ENCODE results near the gene NFYB.

The NFYB gene

DNA sequence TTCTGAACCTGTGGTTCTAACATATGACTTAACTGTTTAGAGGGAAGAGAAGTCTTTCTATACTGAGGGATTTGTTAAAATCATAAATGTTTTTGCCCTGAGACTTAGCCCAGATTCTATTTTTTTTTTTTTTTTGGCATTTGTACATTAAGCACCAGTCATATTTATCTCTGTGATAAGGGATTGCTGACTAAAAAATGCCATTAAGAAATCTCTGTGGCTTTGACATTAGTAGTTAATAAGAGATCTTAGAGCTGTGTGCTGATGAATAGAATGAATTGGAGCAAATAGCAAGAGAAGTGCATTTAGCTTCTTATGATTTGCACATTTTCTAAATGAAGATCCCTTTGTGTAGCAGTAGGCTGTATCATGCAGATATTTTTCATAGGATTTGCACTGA is 32.5 kb downstream of the NFYB start:
- TF ChIP-seq, protein P1, sequence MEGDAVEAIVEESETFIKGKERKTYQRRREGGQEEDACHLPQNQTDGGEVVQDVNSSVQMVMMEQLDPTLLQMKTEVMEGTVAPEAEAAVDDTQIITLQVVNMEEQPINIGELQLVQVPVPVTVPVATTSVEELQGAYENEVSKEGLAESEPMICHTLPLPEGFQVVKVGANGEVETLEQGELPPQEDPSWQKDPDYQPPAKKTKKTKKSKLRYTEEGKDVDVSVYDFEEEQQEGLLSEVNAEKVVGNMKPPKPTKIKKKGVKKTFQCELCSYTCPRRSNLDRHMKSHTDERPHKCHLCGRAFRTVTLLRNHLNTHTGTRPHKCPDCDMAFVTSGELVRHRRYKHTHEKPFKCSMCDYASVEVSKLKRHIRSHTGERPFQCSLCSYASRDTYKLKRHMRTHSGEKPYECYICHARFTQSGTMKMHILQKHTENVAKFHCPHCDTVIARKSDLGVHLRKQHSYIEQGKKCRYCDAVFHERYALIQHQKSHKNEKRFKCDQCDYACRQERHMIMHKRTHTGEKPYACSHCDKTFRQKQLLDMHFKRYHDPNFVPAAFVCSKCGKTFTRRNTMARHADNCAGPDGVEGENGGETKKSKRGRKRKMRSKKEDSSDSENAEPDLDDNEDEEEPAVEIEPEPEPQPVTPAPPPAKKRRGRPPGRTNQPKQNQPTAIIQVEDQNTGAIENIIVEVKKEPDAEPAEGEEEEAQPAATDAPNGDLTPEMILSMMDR (conservative IDR thresholded peaks at IDR 0.05; ENCODE audit: control insufficient read depth, insufficient read depth, low read depth, low read length), result no peak
- DNase-seq (ENCODE audit: low read depth), result no peak
- H3K4me3 ChIP-seq (ENCODE audit: control insufficient read depth, low read depth, low read length), result no peak overlapping the region

DNA sequence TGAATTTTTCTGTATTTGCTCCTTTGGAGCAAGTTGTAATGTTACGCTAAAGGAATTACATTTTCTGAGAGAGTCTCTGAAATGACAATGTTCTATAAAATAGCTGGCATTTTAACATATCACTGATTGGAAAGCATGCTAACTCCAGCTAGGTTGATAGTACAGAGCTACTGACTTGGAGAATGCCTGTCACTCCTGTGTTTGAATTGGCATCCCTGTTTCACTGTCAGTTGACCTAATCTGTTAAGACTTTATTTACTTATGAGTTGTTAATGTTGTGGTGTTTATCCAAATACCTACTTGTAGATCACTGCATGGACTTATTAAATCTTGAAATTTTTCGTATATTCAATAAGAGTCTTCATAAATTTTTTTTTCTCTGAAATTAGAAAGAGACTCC is 40.1 kb downstream of the NFYB start:
- TF ChIP-seq, protein P1 (conservative IDR thresholded peaks at IDR 0.05; ENCODE audit: control insufficient read depth, insufficient read depth, low read depth, low read length), result no peak
- DNase-seq (ENCODE audit: low read depth), result no peak
- H3K4me3 ChIP-seq (ENCODE audit: control insufficient read depth, low read depth, low read length), result no peak overlapping the region

DNA sequence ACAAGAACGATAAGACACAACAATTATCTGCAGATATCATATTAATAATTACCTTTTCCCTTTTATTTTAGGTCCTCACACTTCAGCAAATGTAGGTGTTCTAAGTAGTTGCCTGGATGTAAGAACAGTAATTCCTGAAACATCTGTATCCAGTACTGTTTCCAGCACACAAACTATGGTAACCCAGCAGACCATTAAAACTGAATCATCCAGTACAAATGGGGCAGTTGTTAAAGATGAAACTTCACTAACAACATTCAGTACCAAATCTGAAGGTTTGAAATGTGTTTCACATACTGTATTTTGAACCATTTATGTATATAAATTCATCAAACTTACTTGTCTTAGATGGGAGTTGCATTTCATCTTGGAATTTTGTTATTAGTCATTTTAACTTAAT is 42.7 kb downstream of the NFYB start:
- no peak for DNase-seq (ENCODE audit: low read depth)
- no peak overlapping the region for H3K4me3 ChIP-seq (ENCODE audit: control insufficient read depth, low read depth, low read length)
- TF ChIP-seq, protein P1 (conservative IDR thresholded peaks at IDR 0.05; ENCODE audit: control insufficient read depth, insufficient read depth, low read depth, low read length), result no peak

DNA sequence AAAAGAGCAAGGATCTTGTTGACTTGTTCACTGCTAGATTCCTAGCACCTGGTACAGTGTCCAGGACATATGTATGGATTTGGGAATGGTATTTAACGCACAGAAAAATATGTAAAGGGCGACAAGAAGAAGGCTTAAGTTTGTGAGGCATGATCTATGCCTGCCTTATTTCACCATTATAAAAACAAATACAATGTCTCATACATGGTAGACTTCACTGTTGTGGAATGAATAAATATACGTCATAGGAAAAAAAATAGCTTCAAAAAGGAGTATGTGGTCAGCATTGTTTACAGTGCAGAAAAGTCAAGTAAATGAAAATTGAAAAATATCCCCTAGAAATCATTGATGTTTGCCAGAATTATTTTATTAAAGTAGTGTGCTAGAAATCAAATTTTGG is 43.7 kb downstream of the NFYB start:
- DNase-seq (ENCODE audit: low read depth), result no peak
- TF ChIP-seq, protein P1 (conservative IDR thresholded peaks at IDR 0.05; ENCODE audit: control insufficient read depth, insufficient read depth, low read depth, low read length), result no peak
- H3K4me3 ChIP-seq (ENCODE audit: control insufficient read depth, low read depth, low read length), result no peak overlapping the region

DNA sequence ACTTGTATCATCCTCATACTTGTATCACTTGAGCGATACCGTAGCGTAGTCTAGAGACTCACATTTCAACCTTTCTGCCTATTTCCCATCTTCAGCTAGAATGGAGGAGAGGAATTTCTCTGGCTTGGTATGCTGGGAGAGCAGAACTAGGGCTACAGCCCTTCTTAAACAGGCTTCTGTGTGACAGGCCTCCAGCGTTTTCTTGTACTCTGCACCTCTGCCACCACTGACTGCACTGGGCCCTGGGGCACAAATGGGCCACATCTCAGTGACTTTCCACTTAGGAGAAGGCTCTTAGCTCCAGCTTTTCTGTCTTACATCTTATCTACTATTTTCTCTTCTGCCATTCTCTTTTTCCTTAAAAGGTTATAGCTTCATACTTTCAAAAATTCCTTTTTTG is 46.9 kb downstream of the NFYB start:
- H3K4me3 ChIP-seq (ENCODE audit: control insufficient read depth, low read depth, low read length), result no peak overlapping the region
- no peak for DNase-seq (ENCODE audit: low read depth)
- TF ChIP-seq, protein P1 (conservative IDR thresholded peaks at IDR 0.05; ENCODE audit: control insufficient read depth, insufficient read depth, low read depth, low read length), result no peak

DNA sequence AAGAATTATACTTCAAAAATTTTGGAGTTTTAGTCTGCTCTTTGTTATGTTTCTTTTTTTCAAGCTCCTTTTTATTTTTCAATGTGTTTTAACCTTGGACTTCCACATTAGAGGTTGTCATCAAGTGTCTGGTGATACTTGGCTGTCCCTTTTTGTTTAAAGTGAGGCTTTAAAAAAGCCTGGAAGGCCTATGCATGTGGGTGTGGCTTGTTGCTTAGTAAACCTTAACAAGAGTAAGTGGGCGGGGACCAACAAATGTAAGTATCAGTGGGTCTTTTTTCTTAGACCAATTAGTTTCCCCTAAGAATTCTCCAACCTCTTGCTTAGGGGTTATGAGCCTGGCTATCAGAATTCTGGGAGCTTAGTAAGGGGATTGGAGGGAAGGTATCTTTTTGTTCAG is 47.3 kb downstream of the NFYB start:
- TF ChIP-seq, protein P1 (conservative IDR thresholded peaks at IDR 0.05; ENCODE audit: control insufficient read depth, insufficient read depth, low read depth, low read length), result no peak

More for the DNA sequence above, 47.3 kb downstream of the NFYB start:
- no peak overlapping the region for H3K4me3 ChIP-seq (ENCODE audit: control insufficient read depth, low read depth, low read length)
- DNase-seq (ENCODE audit: low read depth), result no peak

All from fibroblast of mammary gland (primary cell).